Pancreas (tissue), 10 donors: Measurements from ENCODE around the gene CYP2A6. TPM values are rescaled to one million over a fixed set of nuclear protein-coding genes. Genes with fewer than 3 reads are reported as not detected.

Experiments
- ATAC-seq, 4 donors: fragments of 200-7000 bp; cut with Tn5 transposase; one replicate each; pipeline versions ENCODE4 v1.8.0 to v1.9.1; 2020; ENCODE audit warnings: mild to moderate bottlenecking in 4 of 4, moderate library complexity in 4 of 4
- DNase-seq, 6 donors: peaks; one replicate each; pipeline ENCODE4 v3.0.0-alpha.2; 2020
- FAIRE-seq: peaks from 2 replicates; lab custom pipeline; 2012; peaks lifted over from hg19 to GRCh38; lab: Jason Lieb, UNC
- H3K27ac ChIP-seq, 4 donors: fragments of 200-600 bp; sonication (generic); 1 replicate in 3 of 4; 2 replicates in 1 of 4; pipeline versions ENCODE4 v1.5.0 to v1.8.0; 2020
- H3K27me3 ChIP-seq, 4 donors: fragments of 200-600 bp; one replicate each; pipeline ENCODE4 v1.8.0; 2021
- H3K36me3 ChIP-seq, 3 donors: fragments of 200-600 bp; sonication (generic) in 1 of 3; one replicate each; pipeline versions ENCODE4 v1.5.0 to v1.8.0; 2020 to 2021
- H3K4me1 ChIP-seq, 3 donors: fragments of 200-600 bp; one replicate each; pipeline ENCODE4 v1.8.0; 2021
- H3K4me3 ChIP-seq, 4 donors: fragments of 200-600 bp; sonication (generic) in 2 of 4; one replicate each; pipeline versions ENCODE4 v1.5.0 to v1.8.0; 2020 to 2021
- H3K9me3 ChIP-seq, 4 donors: fragments of 200-600 bp; one replicate each; pipeline ENCODE4 v1.8.0; 2021
- WGBS, 2 donors: extraction: QIAGEN DNeasy Blood & Tissue Kit; methylation state at CpG; one replicate each; pipeline ENCODE4 v1.1.7; 2013; 5-methylcytosine and 5-hydroxymethylcytosine counted together
- intact Hi-C, 3 donors: fragments of 100-400 bp; cut with DNase I; formaldehyde crosslinking; loops; one replicate each; pipeline versions ENCODE4 v1.11.1 to v1.14.2; 2022
- polyA plus RNA-seq, 2 donors: library from polyadenylated mRNA; stranded (reverse); fragments of 200-250 nt; gene quantifications; one replicate each; pipeline ENCODE4 v1.2.3, GENCODE V29; 2013
- total RNA-seq, 6 donors: library from RNA; stranded (reverse); fragmentation: NEBNext Ultra II Directional in 4 of 6; extraction: Animal tissue kit (Norgen Biotek cat#: 25700) in 4 of 6; gene quantifications; one replicate each; pipeline versions ENCODE4 v1.2.1 to v1.2.4, GENCODE V29; 2021 to 2023
- TF ChIP-seq, protein P1 (sequence below), 4 donors: fragments of 200-600 bp; sonication (generic) in 3 of 4; IDR thresholded peaks; one replicate each; pipeline versions ENCODE4 v1.5.0 to v1.8.0; 2021; ENCODE audit warnings: antibody characterized with exemption in 4 of 4
- donor health status: healthy with polysubstance abuse.
- donor health status: DM: no; HTN: no; CAD: no; lungs with moderate emphysema.
- donor health status: DM: no; HTN: no; CAD: no.
- donor health status: control.
- donor health status: control.
- donor health status: Bipolar disorder and iron deficiency.
- donor health status: DM: yes; HTN: yes; CAD: no.
- donor health status: DM: no; HTN: no; CAD: no.
- donor health status: DM: no; HTN: no; CAD: no.
- donor health status: DM: yes; HTN: yes; CAD: no.

CYP2A6 gene
- total and polyA plus RNA-seq, 8 donors = 0.66 TPM; not detected in 7

- TF ChIP-seq, protein P1, sequence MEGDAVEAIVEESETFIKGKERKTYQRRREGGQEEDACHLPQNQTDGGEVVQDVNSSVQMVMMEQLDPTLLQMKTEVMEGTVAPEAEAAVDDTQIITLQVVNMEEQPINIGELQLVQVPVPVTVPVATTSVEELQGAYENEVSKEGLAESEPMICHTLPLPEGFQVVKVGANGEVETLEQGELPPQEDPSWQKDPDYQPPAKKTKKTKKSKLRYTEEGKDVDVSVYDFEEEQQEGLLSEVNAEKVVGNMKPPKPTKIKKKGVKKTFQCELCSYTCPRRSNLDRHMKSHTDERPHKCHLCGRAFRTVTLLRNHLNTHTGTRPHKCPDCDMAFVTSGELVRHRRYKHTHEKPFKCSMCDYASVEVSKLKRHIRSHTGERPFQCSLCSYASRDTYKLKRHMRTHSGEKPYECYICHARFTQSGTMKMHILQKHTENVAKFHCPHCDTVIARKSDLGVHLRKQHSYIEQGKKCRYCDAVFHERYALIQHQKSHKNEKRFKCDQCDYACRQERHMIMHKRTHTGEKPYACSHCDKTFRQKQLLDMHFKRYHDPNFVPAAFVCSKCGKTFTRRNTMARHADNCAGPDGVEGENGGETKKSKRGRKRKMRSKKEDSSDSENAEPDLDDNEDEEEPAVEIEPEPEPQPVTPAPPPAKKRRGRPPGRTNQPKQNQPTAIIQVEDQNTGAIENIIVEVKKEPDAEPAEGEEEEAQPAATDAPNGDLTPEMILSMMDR (IDR thresholded peaks at IDR 0.05) = no peak
- peaks cover 7 to 10% (median 7%) of the 10 kb centered on the region in 3 donors for H3K4me1 ChIP-seq
- H3K27ac ChIP-seq = peak overlapping the region in 2 of 4 donors; percentile 47 to 63
- no peak for DNase-seq
- ATAC-seq = no peak
- H3K27me3 ChIP-seq = no peaks in the 10 kb centered on the region
- peak overlapping the region in 2 of 4 donors; percentile 29 to 42 for H3K4me3 ChIP-seq
- no peaks in the 10 kb centered on the region for H3K36me3 ChIP-seq
- intact Hi-C loops = loop anchor here in 1 of 3 donors (10.0 kb wide), 1 partner anchor 145 kb away; no protein-coding TSS in a partner anchor
- no peaks in the 10 kb centered on the region for H3K9me3 ChIP-seq
- FAIRE-seq = no peak
- WGBS, 2 donors = 74 to 75% methylated on average over 12 to 14 of the region's 14 CpGs
Measured at GRCh38 chr19:40810160-40810559, 40.1 kb downstream of the CYP2A6 start.

DNA sequence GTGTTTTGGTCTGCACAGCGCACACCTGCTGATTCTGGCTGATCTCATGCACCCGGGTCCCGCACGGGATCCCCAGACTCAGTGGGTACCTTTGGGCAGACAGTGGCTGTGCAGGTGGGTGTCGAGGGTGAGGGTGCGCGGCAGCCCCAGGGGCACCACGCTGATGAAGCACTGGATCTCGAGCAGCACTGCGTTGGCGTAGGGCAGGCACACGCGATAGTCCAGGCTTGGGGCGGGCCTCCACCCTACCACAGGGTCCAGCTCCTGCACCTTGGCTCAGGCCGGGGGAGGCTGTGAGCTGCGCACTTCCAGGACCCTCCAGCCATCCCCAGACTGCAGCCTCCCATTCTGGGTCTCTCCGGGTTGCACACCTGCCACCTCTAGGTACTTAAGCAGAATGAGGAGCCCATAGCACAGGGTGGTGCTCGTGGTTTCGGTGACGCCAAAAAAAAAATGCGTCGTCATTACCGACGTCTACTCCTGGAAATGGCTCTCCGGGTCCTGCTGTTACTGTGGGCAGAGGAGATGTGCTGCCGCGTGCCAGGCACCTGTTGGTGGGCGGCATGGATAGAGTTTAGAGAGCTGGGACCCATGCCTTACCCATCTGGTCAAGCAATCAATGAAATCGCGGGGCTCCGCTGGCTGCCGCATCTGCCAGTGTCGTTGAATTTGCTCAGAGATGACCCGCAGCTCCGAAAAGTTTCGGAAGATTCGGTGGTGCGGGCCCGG lies 40.7 kb downstream of the CYP2A6 start:
- H3K4me1 ChIP-seq = peaks cover 13 to 17% (median 14%) of the 10 kb centered on the region in 3 donors
- ATAC-seq = no peak
- H3K27ac ChIP-seq = no peak overlapping the region
- no peaks in the 10 kb centered on the region for H3K36me3 ChIP-seq
- 94 to 98% methylated on average over 39 of the region's 39 CpGs for WGBS, 2 donors
- H3K4me3 ChIP-seq = no peak overlapping the region
- intact Hi-C loops = loop anchor here in 1 of 3 donors (10.0 kb wide), 1 partner anchor 145 kb away; no protein-coding TSS in a partner anchor
- FAIRE-seq = no peak
- DNase-seq = no peak
- H3K27me3 ChIP-seq = no peaks in the 10 kb centered on the region
- TF ChIP-seq, protein P1 (IDR thresholded peaks at IDR 0.05) = no peak
- no peaks in the 10 kb centered on the region for H3K9me3 ChIP-seq

DNA sequence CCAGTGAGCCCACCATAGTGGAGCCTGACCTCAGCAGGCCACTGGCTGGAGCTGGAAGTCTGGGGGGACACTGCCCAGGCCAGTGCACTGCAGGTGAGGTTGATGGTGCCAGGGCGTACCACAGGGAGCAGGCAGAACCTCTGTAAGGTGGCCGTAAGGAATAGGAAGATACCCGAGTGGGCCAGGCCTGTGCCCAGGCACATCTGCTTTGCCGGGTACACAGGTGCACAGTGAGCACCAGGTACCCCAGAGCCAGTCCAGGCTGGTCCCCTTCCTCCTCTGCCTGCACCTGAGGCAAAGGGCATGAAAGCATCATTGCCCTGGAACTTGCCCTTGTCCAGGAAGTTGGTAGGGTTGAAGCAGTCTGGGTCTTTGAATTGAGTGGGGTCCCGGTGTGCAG lies 41.8 kb downstream of the CYP2A6 start:
- FAIRE-seq (no peak), ATAC-seq (no peak), DNase-seq (no peak)
- Histone ChIP-seq H3K4me1 (peaks cover 21 to 27% (median 24%) of the 10 kb centered on the region in 3 donors), H3K9me3 (no peaks in the 10 kb centered on the region), H3K27ac (no peak overlapping the region), H3K4me3 (no peak overlapping the region), H3K36me3 (no peaks in the 10 kb centered on the region), H3K27me3 (no peaks in the 10 kb centered on the region)
- 85 to 89% methylated on average over 5 of the region's 5 CpGs for WGBS, 2 donors
- intact Hi-C loops = no loop called here
- TF ChIP-seq, protein P1 (IDR thresholded peaks at IDR 0.05) = no peak

DNA sequence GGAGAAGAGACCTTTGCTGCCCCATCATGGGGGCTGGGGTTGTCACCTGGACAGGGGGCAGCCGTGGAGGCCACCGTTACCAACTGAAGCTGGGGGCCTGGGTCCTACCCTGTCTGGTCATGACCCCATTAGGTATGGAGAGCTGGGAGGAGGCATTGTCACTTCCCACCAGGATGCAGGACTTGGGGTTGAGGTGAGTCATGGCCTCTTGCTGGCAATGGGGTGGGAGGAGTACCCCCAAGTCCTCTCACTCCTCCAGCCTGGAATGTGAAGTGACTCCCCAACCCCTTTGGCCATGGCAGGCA lies 42.3 kb downstream of the CYP2A6 start:
- TF ChIP-seq, protein P1 (IDR thresholded peaks at IDR 0.05) = no peak
- intact Hi-C loops = no loop called here
- Histone ChIP-seq H3K4me3 (no peak overlapping the region), H3K27ac (no peak overlapping the region), H3K27me3 (no peaks in the 10 kb centered on the region), H3K36me3 (no peaks in the 10 kb centered on the region), H3K9me3 (no peaks in the 10 kb centered on the region), H3K4me1 (peaks cover 26 to 32% (median 29%) of the 10 kb centered on the region in 3 donors)
- DNase-seq (no peak), FAIRE-seq (no peak), ATAC-seq (no peak)
- 91 to 92% methylated on average over 2 of the region's 2 CpGs for WGBS, 2 donors
